HG03432 (cell line): ENCODE results near the gene DPY30.
A peak's percentile ranks its signal among the peaks of the same experiment; 100 is the strongest.

Source experiments
- ATAC-seq: cut with Tn5 transposase; IDR thresholded peaks from one replicate; pipeline ENCODE4 v1.9.1; 2021; ENCODE audit warnings: mild to moderate bottlenecking, moderate library complexity; ENCODE audit not compliant: unreplicated experiment

The DPY30 gene

DNA sequence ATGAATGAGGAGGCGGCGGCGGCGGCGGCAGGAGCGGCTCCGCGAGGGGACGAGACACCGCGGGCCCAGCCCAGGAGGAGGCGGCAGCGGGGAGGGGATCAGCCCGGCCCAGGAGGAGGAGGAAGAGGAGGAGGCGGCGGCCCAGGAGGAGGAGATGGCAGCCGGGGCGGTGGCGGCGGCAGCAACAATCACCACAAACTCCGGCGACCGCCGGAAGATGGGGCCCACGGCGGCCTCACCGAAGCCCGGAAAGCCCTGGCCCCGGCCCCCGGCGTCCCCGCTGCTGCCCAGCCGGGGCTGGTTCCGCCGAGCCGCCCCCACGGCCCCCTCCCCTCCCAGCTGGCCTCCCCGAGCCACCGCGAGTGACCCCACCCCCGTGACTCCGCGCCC lies 29.3 kb downstream of the DPY30 start:
- ATAC-seq = peak; percentile 61

- peak; percentile 27 for ATAC-seq
These were observed 29.9 kb downstream of the DPY30 start for GRCh38 chr2:32009516-32010256.

- no peak for ATAC-seq
These were observed 30.6 kb downstream of the DPY30 start for GRCh38 chr2:32008805-32009515.

GRCh38 chr2:32007121-32007391 lies 32.5 kb downstream of the DPY30 start:
- ATAC-seq = no peak

DNA sequence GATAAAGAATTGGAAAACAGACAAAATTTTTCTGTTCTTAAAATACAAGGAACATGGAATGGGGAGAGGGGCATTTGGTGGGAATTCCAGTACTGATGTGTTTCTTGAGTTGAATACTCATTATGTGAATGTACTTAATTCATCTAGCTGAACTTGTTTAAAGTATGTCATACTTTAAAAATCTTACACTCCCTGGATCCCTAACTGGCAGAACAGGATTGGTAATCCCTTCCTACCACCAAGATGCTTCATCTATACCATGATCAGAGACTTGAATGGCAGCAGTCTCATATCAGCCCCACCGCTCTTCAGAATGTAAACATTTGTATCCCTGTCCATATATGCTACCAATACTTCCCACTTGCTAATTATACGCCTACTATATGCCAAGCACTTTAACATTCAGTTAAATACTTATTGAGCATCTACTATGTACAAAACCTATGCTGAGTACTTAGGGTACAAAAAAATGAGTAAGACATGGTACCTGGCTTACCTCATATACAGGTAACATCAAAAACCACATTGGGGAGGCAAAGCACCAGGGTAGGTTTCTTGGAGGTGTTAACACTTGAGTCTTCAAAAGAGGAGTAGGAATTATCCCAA lies 34.1 kb downstream of the DPY30 start:
- ATAC-seq = no peak

- no peak for ATAC-seq
These were observed 35.8 kb downstream of the DPY30 start for GRCh38 chr2:32003791-32004190.

GRCh38 chr2:32002406-32002805 lies 37.2 kb downstream of the DPY30 start:
- ATAC-seq = no peak

DNA sequence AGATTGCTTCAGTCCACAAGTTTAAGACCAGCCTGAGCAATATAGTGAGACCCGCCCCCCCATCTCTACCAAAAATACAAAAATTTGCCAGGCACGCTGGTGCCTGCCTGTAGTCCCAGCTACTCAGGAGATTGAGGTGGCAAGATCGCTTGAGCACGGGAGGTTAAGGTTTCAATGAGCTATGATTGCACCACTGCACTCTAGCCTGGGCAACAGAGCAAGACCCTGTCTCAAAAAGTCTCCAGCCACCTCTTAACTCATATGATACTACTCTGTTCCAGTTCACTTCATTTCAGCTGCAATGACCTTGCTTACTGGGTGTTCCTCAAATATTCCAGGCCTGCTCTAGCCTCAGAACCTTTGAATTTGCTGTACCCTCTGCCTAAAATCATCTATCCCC lies 40.2 kb downstream of the DPY30 start:
- no peak for ATAC-seq

DNA sequence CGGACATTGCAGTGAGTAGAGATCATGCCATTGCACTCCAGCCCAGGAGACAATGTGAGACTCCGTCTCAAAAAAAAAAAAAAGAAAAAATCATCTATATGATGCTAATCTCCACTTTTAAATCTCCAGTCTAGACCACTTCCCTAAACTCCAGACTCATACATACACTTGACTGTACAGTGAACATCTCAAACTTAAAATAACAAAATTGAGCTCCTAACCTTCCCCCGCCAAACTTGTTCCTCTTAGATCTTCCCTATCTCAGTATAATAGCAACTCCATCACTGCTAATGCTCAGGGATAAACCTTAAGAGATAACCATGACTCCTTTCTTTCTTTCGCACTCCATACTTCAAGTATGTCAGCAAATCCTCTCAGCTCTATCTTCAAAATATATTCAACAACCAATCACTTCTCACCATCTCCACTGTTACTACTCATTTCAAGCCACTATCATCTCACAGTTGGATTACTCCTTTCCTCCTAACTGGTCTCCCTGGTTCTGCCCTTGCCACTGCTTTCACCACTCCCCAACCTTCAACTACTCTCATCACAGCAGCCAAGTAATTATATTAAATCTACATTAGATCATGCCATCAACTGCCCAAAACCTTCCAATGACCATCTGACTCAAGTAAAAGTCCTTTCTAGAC lies 40.7 kb downstream of the DPY30 start:
- ATAC-seq = no peak

- no peak for ATAC-seq
These were observed 42.0 kb downstream of the DPY30 start for GRCh38 chr2:31997653-31998052.

- no peak for ATAC-seq
These were observed 42.9 kb downstream of the DPY30 start for GRCh38 chr2:31996571-31997150.

DNA sequence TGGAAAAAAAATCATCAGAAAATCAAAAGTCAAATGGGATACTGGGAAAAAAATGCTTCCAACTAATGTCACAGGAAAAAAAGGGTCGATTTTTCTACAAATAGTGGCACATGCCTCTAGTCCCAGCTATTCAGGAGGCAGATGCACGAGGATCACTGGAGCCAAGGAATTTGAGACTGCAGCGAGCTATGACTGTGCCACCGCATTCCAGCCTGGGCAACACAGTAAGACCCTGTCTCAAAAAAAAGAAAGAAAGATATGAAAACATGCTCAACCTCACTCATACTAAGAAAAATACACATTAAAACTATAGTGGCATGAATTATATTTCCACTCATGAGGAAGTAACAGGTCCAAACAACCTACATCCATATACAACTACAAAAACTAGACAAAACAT lies 46.7 kb downstream of the DPY30 start:
- ATAC-seq = no peak

DNA sequence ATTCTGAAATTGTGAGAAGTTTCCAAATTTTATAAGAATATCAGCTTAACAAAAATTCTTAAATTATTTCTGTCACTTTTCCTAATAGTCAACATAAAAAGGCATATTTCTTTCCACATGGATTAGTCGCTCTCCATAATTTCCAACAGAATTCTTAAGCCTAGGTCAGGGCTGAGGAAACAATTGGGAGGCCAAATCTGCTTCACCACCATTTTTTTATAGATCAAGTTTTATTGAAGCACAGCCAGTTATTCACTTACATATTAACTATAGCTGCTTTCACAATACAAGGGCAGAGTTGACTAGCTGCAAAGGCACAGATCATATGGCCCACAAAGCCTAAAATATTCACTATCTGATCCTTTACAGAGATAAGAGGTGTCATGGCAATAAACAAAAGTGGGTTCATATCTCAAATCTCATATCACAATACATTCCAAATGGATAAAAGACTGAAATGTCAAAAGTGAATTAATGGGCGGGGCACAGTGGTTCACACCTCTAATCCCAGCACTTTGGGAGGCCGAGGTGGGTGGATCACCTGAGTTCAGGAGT lies 47.5 kb downstream of the DPY30 start:
- no peak for ATAC-seq

DNA sequence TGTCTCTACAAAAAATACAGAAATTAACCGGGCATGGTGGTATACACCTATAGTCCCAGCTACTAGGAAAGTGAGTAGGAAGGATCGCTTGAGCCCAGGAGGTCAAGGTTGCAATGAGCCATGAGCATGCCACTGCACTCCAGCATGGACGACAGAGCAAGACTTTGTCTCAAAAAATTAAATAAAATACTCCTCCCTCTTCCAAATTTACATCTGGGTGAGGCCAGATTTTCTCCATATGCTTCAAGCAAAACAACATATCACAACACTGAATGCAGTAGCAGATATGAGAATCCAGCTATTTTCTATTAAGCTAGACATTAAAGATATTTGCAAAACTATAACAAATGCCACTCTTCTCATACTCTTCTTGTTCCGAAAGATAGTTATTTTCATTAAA lies 49.7 kb downstream of the DPY30 start:
- no peak for ATAC-seq

GRCh38 chr2:31987454-31988220 lies 52.0 kb downstream of the DPY30 start:
- no peak for ATAC-seq

DNA sequence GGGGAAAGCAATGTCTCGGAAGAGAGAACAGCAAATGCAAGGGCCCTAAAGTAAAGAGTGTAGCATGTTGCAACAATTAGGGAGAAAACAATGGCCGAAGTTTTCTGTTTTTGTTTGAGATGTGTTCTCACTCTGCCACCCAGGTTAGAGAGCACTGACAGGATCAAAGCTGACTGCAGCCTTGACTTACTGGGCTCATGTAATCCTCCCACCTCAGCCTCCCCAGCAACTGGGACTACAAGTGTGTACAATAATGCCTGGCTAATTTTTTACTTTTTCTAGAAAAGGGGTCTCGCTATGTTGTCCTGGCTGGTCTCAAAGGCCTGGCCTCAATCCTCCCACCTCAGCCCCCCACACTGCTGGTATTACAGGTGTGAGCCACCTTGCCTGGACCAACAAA lies 52.7 kb downstream of the DPY30 start:
- ATAC-seq = no peak

- ATAC-seq = no peak
These were observed 55.7 kb downstream of the DPY30 start for GRCh38 chr2:31983762-31984467.

GRCh38 chr2:31980674-31981356 lies 58.8 kb downstream of the DPY30 start:
- peak; percentile 100 for ATAC-seq

DNA sequence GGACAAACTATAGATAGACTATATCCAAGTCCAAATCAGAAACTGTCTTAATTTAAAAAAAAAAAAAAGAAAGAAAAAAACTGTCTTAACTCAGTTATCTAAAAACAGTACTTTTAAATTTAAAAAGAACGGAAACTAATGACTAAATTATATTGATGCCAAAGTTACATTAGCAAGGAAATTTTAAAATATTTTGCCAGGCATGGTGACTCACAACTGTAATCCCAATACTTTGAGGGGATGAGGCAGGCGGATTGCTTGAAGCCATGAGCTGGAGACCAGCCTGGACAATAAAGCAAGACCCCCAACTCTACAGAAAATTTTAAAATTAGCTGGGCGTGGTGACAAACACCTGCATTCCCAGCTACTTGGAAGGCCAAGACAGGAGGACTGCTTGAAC lies 59.6 kb downstream of the DPY30 start:
- ATAC-seq = no peak
